Ovary (tissue), 3 donors: ENCODE data around the gene C9orf40.

Experiments used
- EP300 ChIP-seq: sonication (generic); formaldehyde crosslinking; IDR thresholded peaks from one replicate; pipeline ENCODE4 v1.6.1; 2017; ENCODE audit warnings: antibody characterized with exemption
- POLR2A ChIP-seq: fragments of 450-650 bp; IDR thresholded peaks from one replicate; pipeline ENCODE4 v1.6.1; 2017; ENCODE audit warnings: antibody characterized with exemption, mild to moderate bottlenecking, moderate library complexity
- TF ChIP-seq, protein P1 (sequence below), 3 donors: fragments of 450-650 bp in 2 of 3; fragments of 200-600 bp in 1 of 3; IDR thresholded peaks; one replicate each; pipeline versions ENCODE4 v1.5.1 to v1.8.0; 2016 to 2022; ENCODE audit warnings: antibody characterized with exemption in 3 of 3, mild to moderate bottlenecking in 1 of 3
- donor health status: DM: no; HTN: no; CAD: no.

DNA sequence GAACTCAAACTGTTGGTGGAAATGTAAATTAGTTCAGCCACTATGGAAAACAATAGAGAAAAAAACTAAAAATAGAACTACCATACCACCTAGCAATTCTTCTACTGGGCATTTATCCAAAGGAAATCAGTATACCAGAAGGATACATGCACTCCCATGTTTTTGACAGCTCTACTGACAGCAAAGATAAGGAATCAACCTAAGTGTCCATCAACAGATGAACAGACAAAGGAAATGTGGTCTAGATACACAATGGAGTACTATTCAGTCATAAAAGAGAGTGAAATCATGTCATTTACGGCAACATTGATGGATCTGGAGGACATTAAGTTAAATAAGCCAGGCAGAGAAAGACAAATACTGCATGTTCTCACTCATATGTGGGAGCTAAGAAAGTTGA is 21.8 kb upstream of the C9orf40 start:
- TF ChIP-seq, protein P1, sequence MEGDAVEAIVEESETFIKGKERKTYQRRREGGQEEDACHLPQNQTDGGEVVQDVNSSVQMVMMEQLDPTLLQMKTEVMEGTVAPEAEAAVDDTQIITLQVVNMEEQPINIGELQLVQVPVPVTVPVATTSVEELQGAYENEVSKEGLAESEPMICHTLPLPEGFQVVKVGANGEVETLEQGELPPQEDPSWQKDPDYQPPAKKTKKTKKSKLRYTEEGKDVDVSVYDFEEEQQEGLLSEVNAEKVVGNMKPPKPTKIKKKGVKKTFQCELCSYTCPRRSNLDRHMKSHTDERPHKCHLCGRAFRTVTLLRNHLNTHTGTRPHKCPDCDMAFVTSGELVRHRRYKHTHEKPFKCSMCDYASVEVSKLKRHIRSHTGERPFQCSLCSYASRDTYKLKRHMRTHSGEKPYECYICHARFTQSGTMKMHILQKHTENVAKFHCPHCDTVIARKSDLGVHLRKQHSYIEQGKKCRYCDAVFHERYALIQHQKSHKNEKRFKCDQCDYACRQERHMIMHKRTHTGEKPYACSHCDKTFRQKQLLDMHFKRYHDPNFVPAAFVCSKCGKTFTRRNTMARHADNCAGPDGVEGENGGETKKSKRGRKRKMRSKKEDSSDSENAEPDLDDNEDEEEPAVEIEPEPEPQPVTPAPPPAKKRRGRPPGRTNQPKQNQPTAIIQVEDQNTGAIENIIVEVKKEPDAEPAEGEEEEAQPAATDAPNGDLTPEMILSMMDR (IDR thresholded peaks at IDR 0.05): no peak
- TF ChIP-seq POLR2A (no peak), EP300 (no peak)
